ENCODE results near the gene PPM1H. TPM values are rescaled to one million over a fixed set of nuclear protein-coding genes. Genes with fewer than 3 reads are reported as not detected.

PPM1H gene
- total RNA-seq, 1 donor from 2014 or later, result 15.7 TPM

- peaks cover 4% of the 10 kb centered on the region for H3K9me3 Mint-ChIP-seq
- H3K4me1 Mint-ChIP-seq, result peaks cover 51% of the 10 kb centered on the region
- no peak for TF ChIP-seq CTCF (IDR thresholded peaks at IDR 0.05; ENCODE audit: unreplicated experiment)
Measured at GRCh38 chr12:62754706-62755105, 180.2 kb downstream of the PPM1H start.

GRCh38 chr12:62751810-62752155 lies 183.2 kb downstream of the PPM1H start:
- no peak for DNase-seq (ENCODE audit: low spot score in 2 of 2, unreplicated experiment in 2 of 2)
- no peaks in the 10 kb centered on the region for H3K27me3 Mint-ChIP-seq (ENCODE audit: low read depth)
- H3K9me3 Mint-ChIP-seq, result no peaks in the 10 kb centered on the region
- peaks cover 47% of the 10 kb centered on the region for H3K4me1 Mint-ChIP-seq
- H3K36me3 Mint-ChIP-seq, result peaks cover 2% of the 10 kb centered on the region
- no peak for TF ChIP-seq CTCF (IDR thresholded peaks at IDR 0.05; ENCODE audit: unreplicated experiment)
- H3K27ac Mint-ChIP-seq, result peak overlapping the region; percentile 80
- H3K4me3 Mint-ChIP-seq, result no peak overlapping the region

More at GRCh38 chr12:62754706-62755105, 180.2 kb downstream of the PPM1H start:
- Mint-ChIP-seq H3K27me3 (ENCODE audit: low read depth) (no peaks in the 10 kb centered on the region), H3K4me3 (no peak overlapping the region), H3K27ac (no peak overlapping the region), H3K36me3 (peaks cover 2% of the 10 kb centered on the region)
- DNase-seq (ENCODE audit: low spot score in 2 of 2, unreplicated experiment in 2 of 2), result no peak

- Mint-ChIP-seq H3K9me3 (no peaks in the 10 kb centered on the region), H3K36me3 (peaks cover 2% of the 10 kb centered on the region), H3K4me1 (peaks cover 47% of the 10 kb centered on the region), H3K27me3 (ENCODE audit: low read depth) (no peaks in the 10 kb centered on the region), H3K27ac (peak overlapping the region; percentile 80), H3K4me3 (no peak overlapping the region)
- TF ChIP-seq CTCF (IDR thresholded peaks at IDR 0.05; ENCODE audit: unreplicated experiment), result no peak
- DNase-seq (ENCODE audit: low spot score in 2 of 2, unreplicated experiment in 2 of 2), result no peak
Measured at GRCh38 chr12:62750941-62751809, 183.8 kb downstream of the PPM1H start.

GRCh38 chr12:62749586-62749985 lies 185.4 kb downstream of the PPM1H start:
- DNase-seq (ENCODE audit: low spot score in 2 of 2, unreplicated experiment in 2 of 2), result no peak
- TF ChIP-seq CTCF (IDR thresholded peaks at IDR 0.05; ENCODE audit: unreplicated experiment), result no peak
- Mint-ChIP-seq H3K27me3 (ENCODE audit: low read depth) (no peaks in the 10 kb centered on the region), H3K4me3 (no peak overlapping the region), H3K27ac (no peak overlapping the region), H3K36me3 (peaks cover 2% of the 10 kb centered on the region), H3K9me3 (no peaks in the 10 kb centered on the region), H3K4me1 (peaks cover 47% of the 10 kb centered on the region)

- DNase-seq (ENCODE audit: low spot score in 2 of 2, unreplicated experiment in 2 of 2), result no peak
- H3K36me3 Mint-ChIP-seq, result peaks cover 2% of the 10 kb centered on the region
- no peak overlapping the region for H3K4me3 Mint-ChIP-seq
- H3K4me1 Mint-ChIP-seq, result peaks cover 44% of the 10 kb centered on the region
- H3K27ac Mint-ChIP-seq, result peak overlapping the region; percentile 50
- no peaks in the 10 kb centered on the region for H3K9me3 Mint-ChIP-seq
- H3K27me3 Mint-ChIP-seq (ENCODE audit: low read depth), result no peaks in the 10 kb centered on the region
- no peak for TF ChIP-seq CTCF (IDR thresholded peaks at IDR 0.05; ENCODE audit: unreplicated experiment)
Measured at GRCh38 chr12:62748941-62749468, 185.9 kb downstream of the PPM1H start.
